Amniotic stem cell (primary cell): Measurements from ENCODE around the gene SRPRA.
"Not testable (repeated sequence)": the region's sequence is repeated elsewhere in the genome, so short reads cannot be mapped to it uniquely, and the experiment has no call there.

ENCODE experiments used
- DNase-seq: peaks from one replicate; lab custom pipeline; 2025; lab: John Stamatoyannopoulos, UW

The SRPRA gene

GRCh38 chr11:126268708-126269579 lies at the start of gene SRPRA, which contains the start of gene FOXRED1:
Gene SRPRA (minus strand): TSS chr11:126268895. CDS start chr11:126268804, 91 bp downstream.
Gene FOXRED1 (plus strand): TSS chr11:126269154. CDS start chr11:126269207, 53 bp downstream.
- peak; percentile 99 for DNase-seq

- DNase-seq: peak; percentile 30
Observed at GRCh38 chr11:126317756-126318573, 49.3 kb upstream of the SRPRA start.

GRCh38 chr11:126317432-126317755 lies 48.7 kb upstream of the SRPRA start:
- DNase-seq: no peak

GRCh38 chr11:126313826-126314225 lies 45.1 kb upstream of the SRPRA start:
- no peak for DNase-seq

GRCh38 chr11:126312961-126313360 lies 44.3 kb upstream of the SRPRA start:
- no peak for DNase-seq

- no peak for DNase-seq
Observed at GRCh38 chr11:126311401-126312291, 43.0 kb upstream of the SRPRA start.

- no peak for DNase-seq
Observed at GRCh38 chr11:126310992-126311310, 42.3 kb upstream of the SRPRA start.

- peak; percentile 33 for DNase-seq
Observed at GRCh38 chr11:126310200-126310991, 41.7 kb upstream of the SRPRA start.

- DNase-seq: not testable (repeated sequence)
Observed at GRCh38 chr11:126308771-126309170, 40.1 kb upstream of the SRPRA start.

GRCh38 chr11:126308271-126308671 lies 39.6 kb upstream of the SRPRA start:
- DNase-seq: no peak

GRCh38 chr11:126307706-126308105 lies 39.0 kb upstream of the SRPRA start:
- peak; percentile 53 for DNase-seq

- DNase-seq: no peak
Observed at GRCh38 chr11:126305699-126306098, 37.0 kb upstream of the SRPRA start.

GRCh38 chr11:126304457-126305075 lies 35.9 kb upstream of the SRPRA start:
- peak; percentile 48 for DNase-seq

- DNase-seq: peak; percentile 76
Observed at GRCh38 chr11:126303623-126304456, 35.1 kb upstream of the SRPRA start, which contains the start of gene DCPS. Gene DCPS (plus strand): TSS chr11:126304060. CDS start chr11:126304081, 21 bp downstream.

- DNase-seq: no peak
Observed at GRCh38 chr11:126297004-126297403, 28.3 kb upstream of the SRPRA start.

- DNase-seq: no peak
Observed at GRCh38 chr11:126293726-126294125, 25.0 kb upstream of the SRPRA start.

GRCh38 chr11:126290887-126291286 lies 22.2 kb upstream of the SRPRA start:
- DNase-seq: no peak

GRCh38 chr11:126288237-126288636 lies 19.5 kb upstream of the SRPRA start:
- no peak for DNase-seq

- DNase-seq: peak; percentile 93
Observed at GRCh38 chr11:126284829-126285228, 16.1 kb upstream of the SRPRA start.
